ENCODE results near the gene CATSPERE.
"Not testable (repeated sequence)": the region's sequence is repeated elsewhere in the genome, so short reads cannot be mapped to it uniquely, and the experiment has no call there.

Gene CATSPERE

DNA sequence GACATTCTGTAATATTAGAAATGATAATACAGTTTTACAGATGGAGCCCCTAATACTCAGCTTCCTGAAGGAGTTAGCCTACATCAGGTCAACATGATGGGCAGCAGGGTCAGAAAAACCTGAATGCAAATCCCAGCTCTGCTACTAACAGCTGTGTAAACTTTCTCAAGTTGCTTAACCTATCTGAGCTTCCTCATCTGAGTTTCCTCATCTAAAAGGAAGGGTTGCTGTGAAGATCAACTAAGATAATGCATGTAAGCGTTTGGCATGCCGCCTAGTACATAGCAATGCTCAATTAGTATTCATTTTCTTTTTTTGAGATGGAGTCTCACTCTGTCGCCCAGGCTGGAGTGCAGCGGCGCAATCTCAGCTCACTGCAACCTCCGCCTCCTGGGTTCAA, 173.5 kb downstream of the CATSPERE start:
- no peak for DNase-seq

DNA sequence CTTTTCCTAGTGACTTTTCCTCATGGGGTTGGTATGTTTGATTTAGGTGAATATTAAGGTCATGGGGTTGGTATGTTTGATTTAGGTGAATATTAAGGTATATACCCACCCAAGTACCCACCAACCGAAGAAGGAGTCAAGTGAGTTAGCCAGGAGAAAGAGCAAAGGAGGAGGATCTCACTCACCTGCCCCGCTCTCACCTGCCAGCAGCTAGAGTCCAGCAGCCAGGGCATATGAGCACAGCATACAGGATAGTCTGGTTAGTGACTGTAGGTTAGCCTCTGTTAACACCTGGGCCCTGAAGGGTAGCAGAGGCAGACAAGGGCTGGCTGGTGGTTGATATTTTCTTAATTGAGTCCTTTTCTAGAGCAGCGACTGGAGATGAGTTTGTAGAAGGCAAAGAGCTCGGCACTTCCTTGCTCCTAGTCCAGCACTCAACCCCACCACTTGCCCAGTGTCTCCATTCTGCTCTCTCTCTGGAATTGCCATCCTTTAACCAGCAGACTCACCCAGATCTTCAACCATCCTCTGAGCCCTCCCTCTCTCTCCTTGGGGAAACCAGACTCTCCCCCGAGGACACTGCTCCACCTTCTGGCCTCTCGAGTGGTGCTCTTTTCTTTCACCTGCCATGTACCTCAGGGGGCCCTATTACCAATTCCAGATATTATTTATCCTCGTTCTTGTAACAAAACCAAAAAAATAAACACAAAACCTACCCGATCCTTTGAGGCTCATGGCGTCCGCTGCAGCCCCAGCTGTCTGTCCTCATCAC, 175.6 kb downstream of the CATSPERE start:
- DNase-seq, result no peak

DNA sequence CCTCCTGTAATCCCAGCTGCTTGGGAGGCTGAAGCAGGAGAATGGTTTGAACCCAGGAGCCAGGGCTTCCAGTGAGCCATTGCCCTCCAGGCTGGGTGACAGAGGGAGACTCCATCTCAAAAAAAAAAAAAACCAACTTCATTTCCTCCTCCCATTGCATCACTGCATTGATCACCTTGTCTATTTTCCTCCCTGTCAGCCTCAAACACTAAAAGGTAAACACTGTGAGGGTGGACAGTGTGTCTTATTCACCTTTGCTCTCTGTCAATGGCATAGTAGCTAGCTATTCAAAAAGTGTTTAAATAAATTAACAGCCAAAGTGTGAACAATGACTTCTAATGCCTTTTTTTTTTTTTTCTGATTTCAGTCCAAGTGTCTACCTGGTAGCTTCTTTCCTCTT, 178.5 kb downstream of the CATSPERE start:
- DNase-seq, result no peak

DNA sequence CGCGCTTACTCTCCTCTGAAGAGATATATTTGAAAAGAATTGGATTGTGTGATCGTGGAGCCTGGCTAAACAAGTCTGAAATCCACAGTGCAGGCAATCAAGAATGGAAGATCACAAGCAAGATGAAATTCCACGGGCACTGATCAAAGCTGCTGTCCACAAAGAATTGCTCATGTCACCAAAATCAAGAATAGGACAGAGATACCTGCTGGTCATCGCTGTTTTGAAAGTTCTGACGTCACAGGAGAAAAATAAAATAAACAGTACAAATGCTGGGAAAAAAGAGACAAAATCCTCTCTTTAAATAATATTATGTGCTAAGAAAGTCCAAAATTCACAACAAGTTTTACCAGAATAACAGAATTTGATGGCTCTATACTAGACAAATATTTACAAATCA, 179.8 kb downstream of the CATSPERE start:
- DNase-seq, result no peak

DNA sequence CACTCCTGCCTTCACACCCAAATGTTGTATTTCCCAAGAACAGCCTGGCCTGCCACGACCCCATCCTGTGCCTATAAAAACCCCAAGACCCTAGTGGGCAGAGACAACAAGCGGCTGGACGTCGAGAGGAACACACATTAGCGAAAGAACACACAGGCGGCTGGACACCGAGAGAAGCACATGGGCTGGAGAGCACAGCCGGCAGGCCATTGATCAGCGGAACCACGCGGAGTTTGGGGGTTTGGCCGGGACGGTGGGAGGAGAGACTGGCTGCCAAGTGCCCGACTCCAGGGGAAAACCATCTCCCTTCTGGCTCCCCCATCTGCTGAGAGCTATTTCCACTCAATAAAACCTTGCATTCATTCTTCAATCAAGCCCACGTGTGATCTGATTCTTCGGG, 181.5 kb downstream of the CATSPERE start:
- DNase-seq, result no peak

DNA sequence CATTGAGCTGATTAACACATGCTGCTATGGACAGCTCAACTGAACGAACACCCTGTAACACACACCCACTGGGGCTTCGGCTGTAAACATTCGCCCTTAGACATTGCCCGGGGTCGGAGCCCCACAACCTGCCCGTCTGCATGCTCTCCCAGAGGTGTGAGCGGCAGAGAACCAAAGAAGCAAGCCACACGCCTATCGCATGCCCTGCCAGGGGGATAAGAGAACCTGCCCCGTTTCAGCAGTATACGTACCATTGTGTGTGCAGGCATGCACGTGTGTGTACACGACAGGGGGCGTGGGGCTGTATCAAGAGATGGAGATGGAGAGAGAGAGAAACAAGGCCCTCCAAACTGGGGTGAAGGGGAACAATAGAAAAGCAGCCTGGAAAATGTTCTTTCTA, 181.9 kb downstream of the CATSPERE start:
- DNase-seq, result no peak

DNA sequence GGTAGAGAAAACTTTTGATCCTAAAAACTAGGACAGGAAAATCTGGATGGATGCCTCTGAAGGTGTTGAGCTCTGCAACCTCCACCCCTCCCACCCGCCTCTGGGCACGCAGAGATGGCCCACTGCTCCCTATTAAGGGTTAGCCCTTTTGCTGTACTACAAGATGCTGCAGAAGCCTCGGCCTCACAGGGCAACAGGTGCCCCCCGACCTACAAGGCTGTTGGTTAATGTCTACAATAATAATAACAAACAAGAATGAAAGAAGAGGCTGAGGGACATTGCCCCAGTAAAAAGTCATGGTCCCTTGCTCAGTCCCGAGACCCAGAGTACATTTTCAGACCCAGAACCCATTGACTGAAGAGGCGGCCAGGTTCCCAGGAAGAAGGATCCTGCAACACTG, 184.3 kb downstream of the CATSPERE start:
- DNase-seq, result no peak

DNA sequence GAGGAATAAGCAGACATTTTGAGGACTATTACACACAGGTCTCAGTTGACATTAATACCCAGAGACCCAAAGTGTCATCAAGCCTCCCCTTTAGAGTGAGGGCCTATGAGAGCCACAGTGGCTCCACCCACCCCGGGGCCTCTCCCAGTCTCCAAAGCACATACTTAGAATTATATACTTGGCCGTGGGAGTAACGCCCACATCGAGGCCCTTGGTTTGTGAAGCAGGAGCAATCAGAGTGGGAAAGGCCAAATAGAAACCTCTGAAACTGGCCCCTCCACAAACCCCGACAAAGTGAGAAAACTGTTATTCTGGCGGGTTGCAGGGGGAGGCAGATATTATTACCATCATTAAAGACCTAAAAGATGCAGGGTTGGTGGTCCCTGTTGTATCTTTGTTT, 184.8 kb downstream of the CATSPERE start:
- DNase-seq, result no peak

DNA sequence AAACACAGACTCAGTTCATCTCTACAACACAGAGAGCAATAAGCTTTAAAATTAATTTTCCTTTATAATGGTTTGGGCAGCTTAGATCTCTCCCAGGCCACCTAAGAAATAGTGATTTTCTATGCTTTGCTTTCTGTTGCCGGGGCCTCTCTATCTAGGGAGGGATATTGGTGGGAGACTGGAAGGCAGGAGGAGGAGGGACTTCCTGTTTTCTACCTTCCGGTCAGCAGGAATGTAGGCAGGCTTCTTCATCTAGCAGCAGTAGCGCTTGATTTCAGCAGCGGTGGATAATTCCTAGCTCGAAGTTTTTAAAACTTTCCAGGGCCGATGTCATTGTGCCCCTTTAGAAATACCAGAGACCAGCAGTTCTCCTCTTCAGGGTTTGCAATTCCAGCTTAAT, 186.7 kb downstream of the CATSPERE start:
- no peak for DNase-seq

DNA sequence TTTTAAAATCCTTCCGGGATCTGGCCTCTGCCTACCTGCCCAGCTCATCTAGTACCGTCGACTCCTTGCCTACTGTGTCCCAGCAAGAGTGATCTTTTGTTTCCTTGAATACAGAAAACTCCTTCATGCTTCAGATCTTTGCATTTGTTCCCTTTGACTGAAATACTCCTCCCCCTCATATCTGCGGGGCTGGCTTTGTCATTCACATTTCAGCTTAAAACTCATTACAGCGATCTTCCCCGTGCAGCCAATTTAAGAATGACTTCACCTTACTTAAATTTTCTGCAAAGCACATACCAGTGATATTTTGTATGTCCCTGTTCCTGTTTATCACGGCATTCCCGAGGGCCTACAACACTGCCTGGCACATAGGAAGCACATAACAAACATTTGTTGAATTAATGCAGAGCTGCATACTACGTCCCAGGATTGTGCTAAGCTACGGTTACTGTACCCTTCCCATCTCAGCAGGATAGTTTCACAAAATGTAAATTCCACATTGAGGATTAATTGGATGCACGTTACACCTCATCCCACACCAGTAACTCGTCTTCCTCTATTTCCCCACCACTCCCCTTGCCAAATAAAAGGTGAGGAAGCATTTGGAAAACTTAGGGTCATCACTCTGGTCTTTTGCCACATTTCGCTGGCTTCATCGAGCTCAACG, 191.0 kb downstream of the CATSPERE start:
- no peak for DNase-seq

DNA sequence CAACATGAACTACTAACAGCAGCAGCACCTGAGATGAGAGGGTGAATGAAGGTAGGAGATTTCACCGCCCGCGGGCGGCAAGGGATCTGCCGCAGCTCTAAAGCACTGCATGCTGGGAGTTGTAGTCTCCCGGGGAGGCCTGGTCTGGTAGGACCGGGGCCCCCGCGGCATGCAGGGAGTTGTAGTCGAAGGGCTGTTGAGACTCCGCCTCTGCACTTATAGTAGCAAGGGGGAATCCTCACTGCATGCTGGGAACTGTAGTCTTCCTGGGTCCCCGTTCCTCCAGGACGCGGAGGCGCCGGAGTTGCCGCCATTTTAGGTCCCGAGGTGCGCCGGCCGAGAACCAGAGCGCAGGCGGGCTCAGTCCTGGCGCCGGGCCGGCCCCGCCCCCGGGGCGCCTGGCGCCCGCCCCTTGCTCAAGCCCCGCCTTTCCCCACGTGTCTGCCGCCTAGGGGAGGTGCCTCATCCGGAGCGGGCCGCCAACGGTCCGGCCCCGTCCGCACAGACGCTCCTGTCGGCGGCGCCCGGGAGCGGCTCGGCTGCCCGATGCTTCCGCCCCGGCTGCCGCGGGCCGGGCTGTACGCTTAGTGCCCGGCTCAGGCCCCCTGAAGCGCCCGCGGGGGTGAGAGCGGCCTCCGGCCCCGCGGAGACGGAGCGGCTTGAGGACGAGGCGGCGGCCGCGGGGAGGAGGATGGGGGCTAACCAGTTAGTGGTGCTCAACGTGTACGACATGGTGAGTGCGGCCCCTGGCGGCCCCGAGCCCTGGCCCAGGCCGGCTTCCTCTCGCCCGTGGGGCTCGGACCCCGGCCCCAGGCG, 191.8 kb downstream of the CATSPERE start, which contains the start of gene DESI2:
Gene DESI2 (plus strand): TSS at position 504 of the 816 bp plus-strand sequence. CDS start 188 bp downstream, at position 692.
- peak; percentile 99 for DNase-seq

DNA sequence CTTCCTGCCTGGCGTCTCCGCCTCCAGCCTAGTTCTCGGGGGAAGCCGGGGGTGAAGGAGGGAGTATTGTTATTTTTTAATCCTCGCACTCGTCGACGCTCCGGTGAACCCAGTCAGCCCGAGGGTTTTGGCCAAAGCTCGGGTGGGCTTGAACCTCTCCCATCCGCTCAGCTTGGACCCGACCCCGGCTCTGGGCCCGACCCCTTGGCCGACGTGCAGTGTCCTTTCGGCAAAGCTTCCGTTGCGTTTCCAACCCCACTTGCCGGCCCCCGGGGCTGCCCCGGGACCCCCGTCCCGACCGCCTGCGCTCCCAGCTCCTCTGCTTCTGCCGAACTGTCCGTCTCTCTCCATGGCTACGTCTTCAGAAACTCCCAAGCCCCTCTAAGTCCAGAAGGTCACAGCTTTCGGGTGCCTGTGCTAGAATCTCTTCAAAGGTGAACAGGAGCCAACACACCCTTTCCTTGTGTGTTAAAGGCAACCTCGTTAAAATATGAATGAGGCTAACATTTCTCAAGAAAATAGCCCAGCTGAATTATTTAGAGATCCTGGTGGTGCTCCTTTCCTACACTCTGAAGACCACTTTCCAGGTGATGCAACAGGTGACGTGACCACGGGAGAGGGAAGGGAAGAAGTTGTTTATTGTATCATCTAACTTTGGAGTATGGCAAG, 192.5 kb downstream of the CATSPERE start:
- DNase-seq, result no peak

DNA sequence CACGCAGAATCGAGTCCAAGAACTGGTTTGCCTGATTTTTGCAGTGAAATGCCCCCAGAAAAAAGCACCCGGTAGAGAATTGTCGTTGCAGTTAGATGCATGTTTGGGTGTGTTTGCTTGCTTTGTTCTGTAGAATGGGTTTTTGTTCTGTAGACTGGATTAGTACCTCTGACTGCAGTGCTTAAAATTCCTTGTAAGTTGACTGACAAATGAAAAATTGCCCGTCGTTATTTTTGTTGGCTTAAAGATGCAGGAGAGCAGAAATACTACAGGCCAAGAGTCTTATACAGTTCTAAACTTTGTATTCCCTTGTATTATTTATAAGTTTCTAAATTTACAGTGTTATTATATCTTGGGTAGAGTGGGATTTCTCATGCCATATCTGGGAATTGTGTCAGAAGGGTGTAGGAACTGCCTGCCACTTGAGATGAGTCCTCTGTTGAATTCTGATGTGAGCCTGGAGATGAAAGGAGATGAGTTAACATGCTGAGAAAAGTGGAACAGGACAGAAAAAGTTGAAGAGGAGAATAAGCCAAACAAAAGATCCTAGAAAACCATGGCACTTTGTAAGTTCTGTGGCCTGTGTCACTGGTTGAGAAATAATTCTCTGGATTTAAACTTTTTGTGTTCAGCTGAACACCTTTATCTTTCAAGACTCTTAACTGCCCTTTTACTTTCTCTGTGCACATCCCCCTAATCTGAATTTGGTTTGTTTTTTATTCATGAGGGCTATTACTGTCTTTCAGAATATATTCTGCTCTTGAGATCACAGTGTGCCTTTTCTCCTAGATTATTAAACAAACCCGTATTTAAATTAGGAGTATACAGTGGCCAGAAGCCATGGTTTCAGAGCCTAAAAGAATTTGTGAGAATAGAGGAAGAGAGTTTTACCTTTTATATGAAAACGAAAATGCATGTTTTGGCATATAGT, 193.3 kb downstream of the CATSPERE start:
- no peak for DNase-seq

DNA sequence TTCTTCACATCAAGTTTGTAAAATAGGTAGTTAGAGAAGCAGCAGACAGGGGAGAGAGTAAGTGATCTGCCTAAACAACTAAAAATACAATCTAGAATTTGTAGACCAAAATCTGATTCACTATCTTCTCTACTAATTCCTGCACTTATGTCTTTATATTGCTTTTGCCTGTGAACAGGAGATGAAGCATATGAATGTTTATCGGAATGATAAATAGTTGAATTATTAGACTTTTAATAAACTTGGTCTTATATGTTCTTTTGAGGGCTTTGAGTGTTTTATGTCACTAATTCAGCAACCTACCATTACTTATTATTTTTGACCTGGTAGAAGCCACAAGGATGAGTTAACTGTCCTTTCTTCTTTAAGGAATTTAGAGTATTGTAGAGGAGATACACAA, 194.1 kb downstream of the CATSPERE start:
- no peak for DNase-seq

DNA sequence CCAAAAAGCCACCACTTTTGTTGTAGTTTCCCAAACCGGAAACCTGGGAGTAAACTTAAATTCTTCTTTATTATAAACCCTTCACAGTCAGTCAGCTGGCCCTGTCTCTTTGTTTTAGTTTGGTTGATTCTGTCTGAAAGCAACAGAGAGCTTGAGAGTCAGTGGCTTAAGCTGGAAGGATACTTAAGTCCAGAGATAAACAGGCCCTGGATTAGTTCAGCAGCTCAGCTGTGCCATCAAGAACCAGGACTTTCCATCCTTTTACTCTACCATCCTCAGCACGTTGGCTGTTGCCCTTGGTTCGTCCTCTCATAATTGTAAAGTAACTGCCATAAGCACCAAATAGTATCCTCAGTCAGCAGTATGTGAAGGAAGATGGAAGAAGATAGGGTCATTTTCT, 196.3 kb downstream of the CATSPERE start:
- DNase-seq, result no peak

DNA sequence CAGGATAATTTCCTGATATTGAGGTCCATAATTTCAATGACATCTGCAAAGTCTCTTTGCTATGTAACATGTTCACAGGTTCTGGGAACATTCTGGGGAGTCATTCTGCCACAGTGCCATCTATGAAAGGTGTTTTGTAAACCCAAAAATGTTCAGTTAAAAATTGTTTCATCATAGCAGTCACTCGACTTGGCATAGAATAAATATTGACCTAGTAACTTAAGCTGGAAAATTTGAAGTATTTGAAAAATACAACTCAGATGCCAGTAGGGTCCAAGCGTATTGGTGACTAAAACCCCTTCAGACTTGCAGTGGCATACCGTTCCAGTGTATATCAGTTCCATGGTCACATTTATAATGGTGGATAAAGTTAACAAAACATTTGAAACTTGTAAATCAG, 198.6 kb downstream of the CATSPERE start:
- no peak for DNase-seq

DNA sequence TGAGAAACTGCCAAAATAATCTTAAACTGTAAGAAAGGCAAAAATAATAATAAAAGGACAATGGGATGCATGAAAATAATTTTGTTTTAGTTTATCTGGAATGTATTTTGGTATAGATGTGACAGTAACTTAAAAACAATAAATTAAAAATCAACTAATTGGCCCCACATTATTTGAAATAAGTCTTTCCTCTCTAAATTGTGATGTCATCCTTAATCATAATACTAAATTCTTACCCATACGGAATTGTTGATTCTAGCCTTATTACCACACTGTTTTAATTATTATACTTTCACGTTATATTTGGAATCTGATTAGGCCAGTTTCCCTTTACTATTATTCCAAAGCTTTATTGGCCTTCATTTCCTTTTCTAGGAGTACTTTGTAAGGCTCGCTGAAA, 199.5 kb downstream of the CATSPERE start:
- no peak for DNase-seq

DNA sequence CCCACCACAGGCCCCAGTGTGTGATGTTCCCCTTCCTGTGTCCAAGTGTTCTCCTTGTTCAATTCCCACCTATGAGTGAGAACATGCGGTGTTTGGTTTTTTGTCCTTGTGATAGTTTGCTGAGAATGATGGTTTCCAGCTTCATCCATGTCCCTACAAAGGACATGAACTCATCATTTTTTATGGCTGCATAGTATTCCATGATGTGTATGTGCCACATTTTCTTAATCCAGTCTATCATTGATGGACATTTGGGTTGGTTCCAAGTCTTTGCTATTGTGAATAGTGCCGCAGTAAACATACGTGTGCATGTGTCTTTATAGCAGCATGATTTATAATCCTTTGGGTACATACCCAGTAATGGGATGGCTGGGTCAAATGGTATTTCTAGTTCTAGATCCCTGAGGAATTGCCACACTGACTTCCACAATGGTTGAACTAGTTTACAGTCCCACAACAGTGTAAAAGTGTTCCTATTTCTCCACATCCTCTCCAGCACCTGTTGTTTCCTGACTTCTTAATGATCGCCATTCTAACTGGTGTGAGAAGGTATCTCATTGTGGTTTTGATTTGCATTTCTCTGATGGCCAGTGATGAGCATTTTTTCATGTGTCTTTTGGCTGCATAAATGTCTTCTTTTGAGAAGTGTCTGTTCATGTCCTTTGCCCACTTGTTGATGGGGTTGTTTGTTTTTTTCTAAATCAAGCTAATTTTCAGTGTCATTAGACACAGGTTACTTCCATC, 200.7 kb downstream of the CATSPERE start:
- DNase-seq, result not testable (repeated sequence)

DNA sequence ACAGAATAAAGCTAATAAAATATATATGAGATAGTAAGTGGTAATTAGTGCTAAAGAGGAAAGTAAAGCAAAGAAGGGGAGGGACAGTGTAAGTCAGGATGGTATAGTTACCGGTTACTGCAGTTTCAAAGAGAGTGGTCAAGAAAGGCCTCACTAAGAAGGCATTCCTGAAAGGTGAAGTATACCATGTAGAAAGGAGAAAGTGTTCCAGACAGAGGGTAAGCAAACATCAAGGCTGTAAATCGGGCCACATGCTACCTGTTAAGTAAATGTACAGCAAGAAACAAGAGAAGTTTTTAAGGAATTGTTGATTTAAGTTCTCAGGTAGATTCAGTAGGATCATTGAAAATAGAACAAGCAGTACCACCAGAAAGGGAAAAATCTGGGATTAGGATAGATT, 201.5 kb downstream of the CATSPERE start:
- DNase-seq, result no peak

DNA sequence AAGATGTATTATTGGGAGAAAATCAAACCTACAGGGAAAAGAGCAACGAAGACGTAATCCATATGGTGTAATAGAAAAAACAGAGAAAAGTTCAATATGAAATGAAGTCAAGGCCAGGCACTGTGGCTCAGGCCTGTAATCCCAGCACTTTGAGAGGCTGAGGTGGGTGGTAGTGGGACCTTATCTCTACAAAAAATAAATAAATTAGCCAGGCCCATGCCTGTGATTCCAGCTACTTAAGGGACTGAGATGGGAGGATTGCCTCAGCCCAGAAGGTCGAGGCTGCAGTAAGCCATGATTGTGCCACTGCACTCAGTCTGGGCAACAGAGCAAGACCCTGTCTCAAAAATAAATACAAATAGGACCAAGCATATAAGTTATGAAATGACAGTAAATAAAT, 203.3 kb downstream of the CATSPERE start:
- DNase-seq, result no peak

DNA sequence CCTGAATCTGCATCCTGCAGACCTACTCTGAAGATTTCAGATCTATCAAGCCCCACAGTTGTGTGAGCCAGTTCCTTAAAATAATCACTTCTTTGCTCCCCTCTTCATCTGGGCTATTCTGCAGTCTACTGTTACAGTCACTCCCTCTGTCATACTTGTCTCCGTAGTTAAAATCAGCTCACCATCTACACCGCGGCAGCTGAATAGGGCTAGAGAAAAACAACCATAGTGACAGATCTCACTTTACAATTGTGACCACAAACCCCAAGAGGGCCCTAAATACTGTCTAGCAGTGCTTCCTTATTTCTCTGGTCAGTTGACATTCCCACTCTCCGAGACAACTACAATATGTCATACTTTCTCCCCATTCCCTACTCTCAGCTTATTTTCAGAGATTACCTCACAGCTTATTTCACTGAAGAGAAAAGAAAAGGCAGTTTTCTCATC, 204.7 kb downstream of the CATSPERE start:
- no peak for DNase-seq
